OCI-LY3 (cell line): ENCODE results near the gene COPS6.

Experiments used
- CTCF ChIP-seq: fragments of 200-600, 300-600 bp; sonication (generic); IDR thresholded peaks from 2 replicates; pipeline ENCODE4 v1.5.1; 2014; ENCODE audit warnings: antibody characterized with exemption, low read length, low read depth
- EZH2phosphoT487 ChIP-seq: fragments of 200-600 bp; shearing (Covaris generic); IDR thresholded peaks from 2 replicates; pipeline ENCODE4 v1.6.1; 2018; ENCODE audit warnings: antibody characterized with exemption, mixed run types, low read depth

- no peak for TF ChIP-seq CTCF
- no peak for TF ChIP-seq EZH2phosphoT487
Measured at GRCh38 chr7:100095704-100096103, 6.9 kb downstream of the COPS6 start.
